Central memory CD4-positive, alpha-beta T cell (primary cell): ENCODE data around the gene KRCC1.

ENCODE experiments used
- DNase-seq: peaks from one replicate; pipeline ENCODE4 v3.0.0; 2022
- total RNA-seq, 3 experiments: gene quantifications; one replicate each; lab custom pipeline; 2026; lab: John Stamatoyannopoulos, UW

Gene KRCC1
- 15.2 to 55.5 (median 18.3) reads per million in 3 experiments for total RNA-seq

DNA sequence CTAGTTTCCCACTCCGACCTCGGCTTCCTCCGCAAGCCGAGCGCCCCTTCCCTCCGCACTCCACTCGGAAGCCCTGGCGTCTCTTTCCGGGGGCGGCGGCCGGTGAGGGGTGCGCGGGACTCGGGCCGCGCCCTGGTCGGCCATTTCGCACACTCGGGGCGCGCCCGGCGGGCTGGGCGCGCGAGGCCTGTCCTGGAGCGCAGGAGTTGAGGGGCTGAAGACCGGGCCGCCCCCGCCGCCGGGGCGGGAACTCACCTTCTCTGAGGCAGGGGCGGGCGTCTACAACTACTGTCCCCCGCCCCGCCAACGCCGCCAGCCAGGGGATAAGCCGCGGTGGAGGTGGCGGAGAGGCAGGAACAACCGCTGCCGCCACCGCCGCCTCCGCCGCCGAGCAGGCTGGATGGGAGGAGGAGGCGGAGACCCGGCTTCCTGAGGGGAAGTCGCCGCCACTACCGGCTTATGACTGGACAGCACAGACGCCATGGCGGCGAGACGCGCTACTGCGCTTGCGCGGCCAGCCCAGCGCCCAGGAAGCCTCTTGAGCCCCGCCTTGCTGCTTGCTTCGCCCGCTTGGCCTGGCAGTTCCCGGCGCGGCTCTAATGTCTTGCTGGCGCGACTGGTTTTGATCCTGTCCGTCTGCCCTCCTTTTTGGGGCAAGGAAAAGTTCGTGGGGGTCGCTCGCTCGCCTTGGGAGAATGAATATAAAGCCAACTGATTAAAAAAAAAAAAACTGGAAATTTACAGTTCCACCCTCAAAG is at the start of gene KRCC1:
Gene KRCC1 (minus strand): TSS at position 413 of the 758 bp plus-strand sequence. CDS start 27,220 bp downstream, outside the sequence.
- DNase-seq: peak; percentile 96

GRCh38 chr2:88100489-88100858 is 44.9 kb upstream of the KRCC1 start:
- no peak for DNase-seq

DNA sequence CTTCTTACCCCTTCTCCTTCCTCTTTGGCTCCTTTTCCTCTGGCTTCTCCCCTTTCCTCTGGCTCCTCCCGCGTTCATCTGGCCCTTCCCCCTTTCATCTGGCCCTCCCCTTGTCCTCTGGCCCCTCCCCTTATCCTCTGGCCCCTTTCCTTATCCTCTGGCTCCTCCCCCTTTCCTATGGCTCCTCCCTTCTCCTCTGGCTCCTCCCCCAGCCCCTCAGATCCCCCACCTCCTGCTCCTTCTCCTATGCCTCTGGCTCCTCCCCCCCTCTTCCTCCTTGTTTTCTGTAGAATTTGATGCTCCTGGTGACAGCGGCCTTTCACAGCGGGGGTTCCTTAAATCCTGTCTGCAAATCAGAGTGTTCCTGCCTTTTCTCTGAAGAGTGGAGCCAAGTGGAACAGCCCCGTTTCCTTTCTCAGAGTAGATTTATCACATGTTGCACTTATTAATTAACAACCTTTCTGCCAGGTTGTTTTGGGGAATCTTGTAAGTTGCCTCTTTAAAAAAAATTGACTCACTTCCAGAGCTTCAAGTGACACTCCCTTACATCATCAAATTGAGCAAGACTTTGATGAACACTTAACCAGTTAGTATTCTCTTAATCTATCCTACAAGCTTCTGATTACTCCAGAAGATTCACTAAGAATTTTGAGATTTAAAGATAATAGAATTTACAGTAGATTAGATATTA is 44.4 kb upstream of the KRCC1 start:
- no peak for DNase-seq

DNA sequence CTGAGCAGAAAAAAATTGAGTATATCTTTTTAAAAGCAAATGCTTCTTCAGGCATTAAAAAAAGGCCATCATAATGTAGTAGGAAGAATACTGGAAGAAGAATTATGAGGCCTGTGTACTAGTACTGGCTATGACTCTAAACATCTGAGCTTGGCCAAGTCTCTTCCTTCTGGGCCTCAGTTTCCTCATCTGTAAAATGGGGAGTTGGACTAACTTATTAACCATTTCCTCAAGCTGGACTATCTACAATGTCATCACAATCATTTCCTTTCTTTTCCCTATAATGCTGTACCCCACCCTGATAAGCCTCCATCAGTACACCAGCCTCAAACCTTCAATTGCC is 42.9 kb upstream of the KRCC1 start:
- DNase-seq: no peak

- DNase-seq: no peak
Measured at GRCh38 chr2:88097891-88098557, 42.4 kb upstream of the KRCC1 start.

DNA sequence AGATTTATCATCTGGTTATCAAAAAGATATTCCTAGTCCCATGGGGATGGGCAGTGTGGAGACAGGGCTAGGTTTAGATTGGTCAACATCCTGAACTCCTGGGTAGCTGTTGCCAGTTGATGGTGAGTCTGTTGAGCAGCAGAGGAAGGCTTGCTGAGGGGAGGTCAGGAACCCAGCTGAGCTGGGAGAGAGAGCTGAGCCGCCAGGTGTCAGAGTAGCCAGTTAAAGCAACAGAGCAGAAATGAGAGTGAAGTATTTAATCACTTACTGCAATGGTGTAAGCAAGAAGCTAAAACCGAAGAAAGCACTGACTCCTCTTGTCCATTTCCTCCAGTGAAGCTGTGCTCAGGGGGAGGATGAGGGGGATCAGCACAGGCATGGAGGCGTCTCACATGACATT is 41.6 kb upstream of the KRCC1 start:
- no peak for DNase-seq

GRCh38 chr2:88096708-88097107 is 41.1 kb upstream of the KRCC1 start:
- DNase-seq: no peak

GRCh38 chr2:88095022-88095421 is 39.4 kb upstream of the KRCC1 start:
- no peak for DNase-seq

GRCh38 chr2:88092773-88093172 is 37.2 kb upstream of the KRCC1 start:
- DNase-seq: no peak

DNA sequence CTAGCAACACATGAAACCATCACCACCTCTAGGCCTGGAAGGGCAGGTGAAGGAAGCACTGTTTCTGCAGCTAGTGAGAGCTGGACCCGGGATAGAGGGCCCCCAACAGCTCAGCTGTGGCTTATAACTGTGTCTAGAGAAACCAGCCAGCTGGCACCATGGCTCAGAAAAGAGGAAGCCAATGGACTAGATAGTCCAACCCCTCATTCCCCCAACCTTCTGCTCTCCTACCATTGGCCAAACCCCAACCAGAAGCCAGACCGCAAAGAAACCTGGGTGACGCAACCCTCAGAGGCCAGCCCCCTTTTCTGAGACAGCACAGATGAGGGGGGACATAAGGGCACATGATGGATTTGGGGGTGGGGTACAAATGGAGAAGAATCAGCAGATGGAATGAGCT is 36.4 kb upstream of the KRCC1 start:
- DNase-seq: no peak

GRCh38 chr2:88090446-88091283 is 35.1 kb upstream of the KRCC1 start:
- no peak for DNase-seq

DNA sequence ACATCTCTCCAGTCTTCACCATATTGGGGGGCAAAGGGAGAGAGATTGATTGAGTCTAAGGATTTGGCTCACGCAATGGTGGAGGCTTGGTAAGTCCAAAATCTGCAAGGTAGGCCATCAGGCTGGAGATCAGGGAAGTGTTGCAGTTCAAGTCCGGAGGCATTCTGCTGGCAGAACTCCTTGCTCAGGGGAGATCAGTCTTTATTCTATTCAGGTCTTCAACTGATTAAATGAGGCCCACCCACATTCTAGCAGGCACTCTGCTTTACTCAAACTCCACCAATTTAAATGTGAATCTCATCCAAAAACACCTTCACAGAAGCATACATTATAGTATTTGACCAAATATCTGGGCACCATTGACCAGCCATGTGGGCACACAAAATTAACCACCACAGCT is 33.4 kb upstream of the KRCC1 start:
- no peak for DNase-seq

GRCh38 chr2:88087763-88088162 is 32.2 kb upstream of the KRCC1 start:
- DNase-seq: no peak

DNA sequence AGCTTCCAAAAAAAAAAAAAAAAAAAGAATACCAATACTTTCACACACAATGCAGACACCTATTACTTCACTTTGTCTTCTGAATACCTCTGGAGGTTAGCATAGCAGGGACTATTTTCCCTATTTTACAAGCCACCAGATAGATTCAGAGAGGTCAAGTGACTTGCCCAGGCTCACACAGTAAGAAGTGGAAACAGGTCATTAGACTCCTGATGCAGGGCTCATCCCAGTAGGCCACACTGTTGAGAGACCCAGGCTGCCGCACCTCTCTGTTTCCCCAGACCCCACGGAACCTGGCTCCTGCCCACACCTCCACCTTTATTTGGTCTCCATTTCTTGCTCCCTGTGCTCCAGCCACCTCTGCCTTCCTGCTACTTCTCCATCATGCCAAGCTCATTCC is 31.5 kb upstream of the KRCC1 start:
- no peak for DNase-seq

DNA sequence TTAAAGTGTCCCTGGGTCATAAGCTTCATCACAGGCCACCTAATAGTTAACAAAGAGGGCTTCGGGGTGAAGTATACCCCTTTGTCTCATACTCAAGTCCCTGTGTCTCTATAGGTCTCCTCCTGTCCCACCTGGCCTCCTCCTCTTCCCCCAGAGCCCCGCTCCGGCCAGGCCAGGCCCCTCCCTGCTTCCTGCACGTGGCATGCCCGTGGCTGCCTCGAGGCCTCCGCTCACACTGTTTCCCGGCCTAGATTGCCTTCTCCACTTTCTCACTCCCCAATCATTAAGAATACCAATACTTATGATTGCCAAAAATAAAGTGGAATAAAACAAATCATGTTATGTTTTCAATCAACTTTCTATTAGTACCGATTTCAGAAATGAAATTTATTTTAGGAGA is 30.8 kb upstream of the KRCC1 start:
- DNase-seq: no peak

- no peak for DNase-seq
Measured at GRCh38 chr2:88085602-88086001, 30.0 kb upstream of the KRCC1 start.

DNA sequence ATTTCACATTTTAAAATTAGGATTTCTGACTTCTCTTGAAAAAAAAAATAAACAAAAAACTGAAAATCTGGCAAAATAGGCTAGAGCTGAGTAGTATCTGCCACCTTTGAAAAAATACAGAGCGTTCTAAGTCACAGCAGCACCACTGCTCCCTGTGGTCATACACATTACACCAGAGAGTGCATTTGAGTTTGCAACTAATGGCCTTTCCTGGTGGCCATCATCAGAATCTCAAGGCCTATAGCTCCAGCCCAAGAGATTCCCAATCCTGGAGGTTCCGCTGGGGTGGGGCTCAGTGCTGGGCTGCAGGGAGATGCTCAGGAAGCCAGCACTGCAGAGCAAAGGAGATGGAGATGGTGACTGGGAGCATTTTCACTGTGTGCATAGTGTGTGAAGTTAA is 29.5 kb upstream of the KRCC1 start:
- no peak for DNase-seq

DNA sequence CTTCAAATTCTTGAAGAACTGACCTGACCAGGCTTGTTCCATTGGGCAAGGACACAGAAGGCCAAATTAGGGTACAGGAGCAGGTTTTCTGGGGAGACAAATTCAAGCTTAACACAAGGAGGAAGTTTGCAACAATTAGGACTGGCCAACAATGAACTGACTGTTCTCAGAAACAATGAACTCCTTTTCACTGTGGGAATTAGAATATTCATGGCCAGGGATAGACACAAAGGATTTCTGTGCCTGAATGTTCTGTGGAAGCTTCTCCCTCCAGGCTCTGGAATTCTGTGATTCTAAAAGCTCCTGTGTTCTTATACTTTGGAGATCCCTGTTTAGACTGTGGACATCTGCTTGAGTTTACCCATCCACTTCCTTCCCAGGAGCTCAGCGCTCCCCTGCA is 27.2 kb upstream of the KRCC1 start:
- DNase-seq: no peak

DNA sequence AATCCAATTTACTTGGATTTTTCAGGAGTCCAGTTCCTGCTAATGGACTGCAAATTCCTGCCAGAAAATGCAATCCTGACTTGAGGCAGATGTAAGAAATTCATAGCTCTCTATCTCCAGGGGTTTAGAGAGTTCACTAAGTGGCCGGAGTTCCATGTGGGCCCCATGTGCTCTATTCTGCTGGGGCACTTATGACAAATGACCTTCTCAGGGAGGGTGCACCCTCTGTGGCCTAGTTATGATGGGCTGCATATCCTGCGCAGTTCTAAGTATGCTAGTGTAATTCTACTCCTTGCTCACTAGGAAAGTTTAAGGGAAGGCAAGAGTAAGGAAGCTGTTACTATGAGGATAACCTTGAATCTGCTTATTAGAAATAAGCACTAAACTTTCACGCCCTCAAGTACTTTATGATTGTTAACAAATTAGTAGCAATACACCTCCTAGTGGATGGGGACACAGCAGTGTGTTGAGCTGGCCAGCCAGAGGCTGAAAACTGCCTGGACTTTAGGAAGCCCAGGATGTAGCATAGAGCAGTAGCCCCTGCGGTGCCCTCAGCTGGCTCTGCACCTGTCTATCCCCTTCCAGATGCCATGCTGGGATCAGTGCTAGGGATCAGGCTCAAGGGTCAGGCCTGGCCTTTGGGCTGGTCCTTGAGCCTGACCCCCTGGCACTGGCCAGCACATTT is 26.5 kb upstream of the KRCC1 start:
- no peak for DNase-seq

- no peak for DNase-seq
Measured at GRCh38 chr2:88080545-88080944, 25.0 kb upstream of the KRCC1 start.

DNA sequence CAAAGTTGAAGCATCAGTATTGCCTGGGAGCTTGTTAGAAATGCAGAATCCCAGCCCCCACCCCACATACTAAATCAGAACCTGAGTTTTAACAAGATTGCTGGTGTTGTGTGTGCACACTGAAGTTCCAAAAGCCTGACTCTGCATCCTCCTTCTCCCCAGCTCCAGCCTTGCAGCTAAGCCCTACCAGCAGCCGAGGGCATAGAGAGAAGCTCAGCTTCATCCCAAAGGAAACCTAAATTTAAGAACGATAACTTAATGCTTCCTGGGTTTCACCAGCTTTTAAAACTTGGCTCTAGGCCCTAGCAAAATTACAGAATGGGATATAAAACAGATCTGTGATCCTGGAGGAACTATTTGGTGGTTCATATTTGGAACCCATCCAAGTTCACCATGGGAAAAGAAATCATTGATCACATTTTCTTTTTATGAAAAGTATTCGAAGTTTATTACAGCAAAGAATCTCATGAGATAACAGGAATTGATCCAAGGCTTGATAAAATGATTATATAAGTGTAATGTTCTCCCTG is 23.1 kb upstream of the KRCC1 start:
- no peak for DNase-seq

DNA sequence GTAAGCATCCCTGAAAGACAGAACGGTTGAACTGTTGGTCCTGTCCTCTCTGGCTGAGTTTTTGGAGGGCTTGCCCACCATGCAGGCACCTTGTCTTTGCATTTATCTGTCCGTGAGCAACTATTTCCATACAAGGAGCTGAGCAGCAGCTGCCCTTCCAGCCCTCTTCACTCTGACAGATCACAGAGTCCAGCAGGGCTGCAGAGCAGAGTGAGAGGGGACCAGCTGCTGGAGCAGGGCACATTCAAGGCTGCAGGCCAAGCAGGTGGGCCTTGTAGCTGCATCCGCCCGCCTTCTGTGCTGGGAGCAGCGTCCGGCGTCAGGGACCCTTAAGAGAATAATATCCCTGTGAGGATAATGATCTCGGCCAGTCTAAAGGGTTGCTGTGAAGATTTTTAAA is 21.5 kb upstream of the KRCC1 start:
- DNase-seq: no peak
